KG1 (cell line): ENCODE data around the gene SLC27A4.
"Not testable (repeated sequence)": the region's sequence is repeated elsewhere in the genome, so short reads cannot be mapped to it uniquely, and the experiment has no call there.

Source experiments
- DNase-seq: peaks from one replicate; lab custom pipeline; 2025; lab: John Stamatoyannopoulos, UW

Gene SLC27A4

DNA sequence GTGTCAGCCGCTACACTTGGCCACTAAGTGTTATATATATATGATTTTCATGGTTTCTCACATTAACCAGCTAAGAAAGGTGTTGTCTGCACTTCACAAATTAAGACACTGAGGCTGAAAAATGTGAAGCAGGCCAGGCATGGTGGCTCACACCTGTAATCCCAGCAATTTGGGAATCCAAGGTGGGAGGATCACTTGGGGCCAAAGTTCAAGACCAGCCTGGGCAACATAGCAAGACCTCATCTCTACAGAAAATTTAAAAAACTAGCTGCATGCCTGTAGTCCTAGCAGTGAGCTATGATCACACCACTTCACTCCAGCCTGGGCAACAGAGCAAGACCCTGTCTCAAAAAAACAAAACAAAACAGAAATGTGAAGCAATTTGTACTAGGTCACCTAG lies 15.9 kb upstream of the SLC27A4 start:
- DNase-seq: no peak

DNA sequence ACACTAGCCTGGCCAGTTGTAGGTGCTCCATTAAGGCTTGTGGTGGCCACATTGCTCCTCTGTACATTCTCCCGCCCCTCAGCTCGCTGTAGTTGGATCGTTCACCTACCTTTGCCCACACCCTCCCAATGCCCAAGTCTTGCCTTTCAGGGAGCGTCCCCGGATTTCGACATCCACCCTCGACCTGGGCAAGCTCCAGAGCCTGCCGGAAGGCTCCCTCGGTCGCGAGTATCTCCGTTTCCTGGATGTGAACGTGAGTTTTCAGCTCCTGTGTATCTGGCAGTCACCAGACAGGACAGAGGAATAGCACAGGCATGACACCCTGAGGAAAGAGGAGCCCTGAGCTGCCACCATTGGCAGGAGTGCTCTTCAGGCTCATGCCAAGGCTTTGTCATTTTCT lies 14.7 kb upstream of the SLC27A4 start:
- no peak for DNase-seq

DNA sequence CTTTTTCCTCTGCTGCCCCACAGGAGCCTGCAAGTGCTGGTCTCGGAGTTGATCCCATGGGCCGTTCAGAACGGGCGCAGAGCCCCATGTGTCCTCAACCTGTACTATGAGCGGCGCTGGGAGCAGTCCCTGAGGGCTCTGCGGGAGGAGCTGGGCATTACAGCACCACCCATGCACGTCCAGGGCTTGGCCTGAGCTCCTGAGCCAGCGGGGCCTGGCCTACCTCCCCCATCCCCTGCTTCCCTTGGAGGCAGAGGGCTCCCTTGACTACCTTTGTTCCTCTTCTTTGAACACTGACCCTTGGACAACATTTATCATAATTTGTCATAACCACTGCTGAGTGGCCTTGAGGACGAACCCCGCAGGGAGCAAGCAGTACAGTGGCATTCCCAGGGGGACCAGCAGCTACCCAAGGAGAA lies 6.9 kb upstream of the SLC27A4 start:
- DNase-seq: no peak

DNA sequence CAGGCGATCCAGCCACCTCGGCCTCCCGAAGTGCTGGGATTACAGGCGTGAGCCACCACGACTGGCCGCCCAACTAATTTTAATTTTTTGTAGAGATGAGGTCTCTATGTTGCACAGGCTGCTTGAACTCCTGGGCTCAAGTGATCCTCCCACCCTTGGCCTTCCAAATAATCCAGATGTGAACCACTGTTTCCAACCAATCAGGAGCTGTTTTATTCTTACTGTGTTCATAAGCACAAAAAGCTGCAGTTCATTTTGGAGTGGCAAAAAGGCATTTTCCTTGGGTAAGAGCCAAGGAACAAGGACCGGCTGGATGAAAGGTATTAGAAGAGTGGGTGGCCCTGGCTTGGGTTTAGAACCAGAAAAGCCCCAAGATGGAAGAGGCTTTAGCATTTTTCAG lies 5.2 kb upstream of the SLC27A4 start:
- no peak for DNase-seq

DNA sequence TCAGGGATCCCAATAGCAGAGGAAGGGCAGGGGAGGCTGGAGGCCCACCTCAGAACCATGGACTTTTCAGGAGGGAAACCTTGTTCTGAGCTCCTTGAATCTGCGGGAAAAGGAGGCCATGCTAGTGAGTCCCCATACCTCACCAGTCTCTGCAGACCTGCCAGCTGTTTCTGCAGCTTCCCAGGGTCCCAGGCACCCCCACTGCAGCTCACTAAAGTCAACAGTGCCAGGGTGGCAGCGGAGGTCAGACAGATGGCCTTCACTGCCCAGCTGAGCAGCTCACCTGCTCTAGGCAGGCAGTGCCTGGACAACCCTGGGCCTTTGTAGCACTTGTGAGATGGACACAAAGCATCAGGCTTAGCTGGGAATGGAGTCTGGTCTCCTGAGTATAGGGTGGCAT lies 4.4 kb upstream of the SLC27A4 start:
- no peak for DNase-seq

DNA sequence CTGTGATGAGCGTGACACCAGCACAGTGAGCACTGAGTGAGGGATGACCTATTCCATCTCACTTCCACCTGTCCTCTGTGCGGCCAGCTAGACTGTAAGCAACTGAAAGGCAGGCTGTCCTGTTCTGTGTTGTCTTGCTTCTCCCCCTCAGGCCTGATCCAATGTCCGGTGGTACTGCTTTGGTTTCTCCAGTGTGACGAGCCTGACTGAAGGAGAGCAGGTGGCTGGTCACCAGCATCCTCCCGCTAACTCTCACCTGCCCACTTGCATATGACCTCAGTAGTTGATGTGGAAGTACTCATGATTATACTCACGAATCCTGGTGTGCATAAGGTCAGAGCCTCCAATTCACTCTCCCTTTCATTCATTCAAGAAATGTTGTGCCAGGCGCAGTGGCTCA lies 2.4 kb upstream of the SLC27A4 start:
- DNase-seq: no peak

DNA sequence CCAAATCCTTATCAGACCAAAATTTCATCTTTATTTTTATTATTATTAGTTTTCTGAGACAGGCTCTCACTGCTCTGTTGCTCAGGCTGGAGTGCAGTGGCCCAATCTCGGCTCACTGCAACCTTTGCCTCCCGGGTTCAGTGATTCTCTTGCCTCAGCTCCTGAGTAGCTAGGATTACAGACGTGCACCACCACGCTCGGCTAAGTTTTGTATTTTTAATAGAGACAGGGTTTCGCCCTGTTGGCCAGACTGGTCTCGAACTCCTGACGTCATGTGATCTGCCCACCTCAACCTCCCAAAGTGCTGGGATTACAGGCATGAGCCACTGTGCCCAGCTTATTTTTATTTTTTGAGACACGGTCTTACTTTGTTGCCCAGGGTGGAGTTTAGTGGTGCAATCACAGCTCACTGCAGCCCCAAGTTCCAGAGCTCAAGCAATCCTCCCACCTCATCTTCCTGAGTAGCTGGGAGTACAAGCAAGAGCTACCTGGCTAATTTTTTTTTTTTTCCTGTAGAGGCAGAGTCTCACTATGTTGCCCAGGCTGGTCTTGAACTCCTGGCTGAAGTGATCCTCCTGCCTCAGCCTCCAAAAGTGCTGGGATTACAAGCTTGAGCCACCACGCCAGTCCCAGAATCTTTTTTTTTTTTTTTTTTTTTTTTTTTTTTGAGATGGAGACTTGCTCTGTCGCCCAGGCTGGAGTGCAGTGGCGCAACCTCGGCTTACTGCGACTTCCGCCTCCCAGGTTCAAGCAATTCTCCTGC lies 1.3 kb upstream of the SLC27A4 start:
- DNase-seq: not testable (repeated sequence)

DNA sequence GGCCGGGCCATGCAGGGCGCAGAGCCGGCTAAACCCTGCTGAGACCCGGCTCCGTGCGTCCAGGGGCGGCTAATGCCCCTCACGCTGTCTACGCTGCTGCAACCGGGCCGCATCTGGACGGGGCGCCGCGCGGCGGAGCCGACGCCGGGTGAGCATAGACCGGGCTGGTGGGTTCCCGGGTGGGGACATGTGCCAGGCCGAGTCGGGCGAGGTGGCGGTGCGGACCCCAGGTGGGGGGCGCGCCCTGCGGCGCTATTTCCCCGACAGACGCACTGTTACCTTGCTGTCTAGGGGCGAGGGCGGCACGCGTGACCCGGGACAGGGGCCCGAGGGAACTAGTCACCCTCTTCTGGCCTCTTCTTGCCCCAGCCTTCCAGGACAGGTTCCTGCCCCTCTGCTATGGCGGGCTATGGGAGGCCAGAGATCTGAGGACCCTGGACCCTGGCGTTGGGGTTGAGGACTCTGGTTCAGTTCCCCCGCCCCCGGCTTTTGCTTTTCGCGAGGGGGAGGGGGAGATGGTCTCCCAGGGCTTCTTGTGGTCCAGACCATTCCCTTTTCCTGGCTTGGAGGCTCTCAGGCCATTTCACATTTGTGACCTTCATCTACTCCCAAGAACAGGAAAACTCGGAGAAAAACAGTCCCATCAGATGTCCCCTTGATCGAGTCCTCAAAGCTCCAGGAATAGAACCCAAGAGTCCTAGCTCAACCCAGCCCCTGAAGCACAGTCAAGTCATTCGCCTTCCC lies 536 bp downstream of the SLC27A4 start:
- DNase-seq: no peak

DNA sequence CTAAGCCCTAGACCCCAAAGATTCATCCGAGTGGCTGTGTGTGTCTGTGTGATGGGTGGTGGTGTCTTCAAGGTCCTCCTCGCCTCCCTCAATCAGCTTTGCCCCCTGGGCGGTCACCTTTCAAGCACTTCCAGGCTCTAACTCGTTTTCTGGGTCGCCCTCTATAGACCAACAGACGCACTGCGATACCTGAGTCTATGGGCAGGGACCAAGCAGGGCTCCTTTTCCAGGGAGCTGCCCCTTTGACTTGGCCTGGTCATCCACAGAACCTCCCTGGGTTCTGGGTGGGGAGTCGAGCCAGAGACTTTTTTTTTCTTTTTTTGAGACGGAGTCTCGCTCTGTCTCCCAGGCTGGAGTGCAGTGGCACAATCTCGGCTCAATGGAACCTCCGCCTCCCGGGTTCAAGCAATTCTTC lies 1.1 kb downstream of the SLC27A4 start:
- peak; percentile 37 for DNase-seq

DNA sequence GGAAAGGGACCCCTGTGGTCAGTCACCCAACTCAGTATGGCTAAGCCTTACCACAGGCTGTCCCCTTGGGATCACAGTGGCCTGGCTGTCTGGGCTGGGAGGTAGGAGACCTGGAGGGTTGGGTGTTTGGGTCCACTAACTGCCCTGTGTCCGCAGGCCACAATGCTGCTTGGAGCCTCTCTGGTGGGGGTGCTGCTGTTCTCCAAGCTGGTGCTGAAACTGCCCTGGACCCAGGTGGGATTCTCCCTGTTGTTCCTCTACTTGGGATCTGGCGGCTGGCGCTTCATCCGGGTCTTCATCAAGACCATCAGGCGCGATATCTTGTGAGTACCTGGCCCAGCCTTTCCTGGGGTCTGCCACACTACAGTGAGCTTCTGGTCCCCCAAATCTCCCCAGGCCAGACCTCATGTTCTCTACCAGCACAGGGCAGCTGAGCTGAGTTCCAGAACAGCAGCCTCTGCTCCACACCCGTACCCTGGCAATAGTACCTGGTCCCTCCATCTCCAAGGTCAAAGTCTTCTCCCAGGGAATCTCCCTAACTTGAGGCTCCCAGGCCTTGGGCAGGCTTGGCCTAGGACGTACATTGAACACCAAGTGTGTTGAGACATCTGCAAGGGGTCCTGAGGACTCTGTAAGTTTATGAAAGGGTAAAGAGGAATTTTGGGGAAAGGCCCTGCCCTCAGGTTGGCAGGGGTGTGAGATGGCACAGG lies 2.8 kb downstream of the SLC27A4 start:
- no peak for DNase-seq

DNA sequence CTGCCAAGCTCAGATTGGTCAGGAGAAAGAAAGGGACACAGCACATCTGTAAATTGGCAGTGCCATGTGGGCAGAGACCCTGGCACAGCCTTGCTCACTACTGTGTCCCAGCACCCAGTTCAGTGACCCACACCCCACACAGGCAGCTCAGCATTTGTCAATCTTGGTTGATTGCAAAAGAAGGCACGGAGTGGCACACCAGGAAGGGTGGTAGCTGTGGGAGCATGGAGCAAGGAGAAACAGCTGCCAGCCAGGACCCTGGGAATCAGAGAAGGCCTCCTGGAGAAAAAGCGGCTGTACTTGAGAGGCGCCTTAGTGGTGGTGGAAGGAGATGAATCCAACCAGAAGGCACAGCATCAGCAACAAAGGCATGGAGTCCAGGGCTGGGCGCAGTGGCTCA lies 3.5 kb downstream of the SLC27A4 start:
- DNase-seq: no peak

DNA sequence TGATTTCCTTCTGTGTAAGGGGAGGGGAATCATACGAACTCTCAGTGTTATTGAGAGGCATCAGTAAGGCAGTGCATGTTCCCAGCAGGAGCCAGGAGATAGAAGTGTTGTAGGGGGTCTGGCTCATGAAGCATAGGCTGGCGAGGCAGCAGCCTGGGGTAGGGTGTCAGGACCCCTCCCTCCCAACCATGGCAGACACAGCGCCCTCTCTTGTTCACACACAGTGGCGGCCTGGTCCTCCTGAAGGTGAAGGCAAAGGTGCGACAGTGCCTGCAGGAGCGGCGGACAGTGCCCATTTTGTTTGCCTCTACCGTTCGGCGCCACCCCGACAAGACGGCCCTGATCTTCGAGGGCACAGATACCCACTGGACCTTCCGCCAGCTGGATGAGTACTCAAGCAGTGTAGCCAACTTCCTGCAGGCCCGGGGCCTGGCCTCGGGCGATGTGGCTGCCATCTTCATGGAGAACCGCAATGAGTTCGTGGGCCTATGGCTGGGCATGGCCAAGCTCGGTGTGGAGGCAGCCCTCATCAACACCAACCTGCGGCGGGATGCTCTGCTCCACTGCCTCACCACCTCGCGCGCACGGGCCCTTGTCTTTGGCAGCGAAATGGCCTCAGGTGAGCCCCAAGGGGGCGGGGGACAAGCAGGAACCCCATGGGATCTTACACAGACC lies 4.7 kb downstream of the SLC27A4 start:
- DNase-seq: no peak

DNA sequence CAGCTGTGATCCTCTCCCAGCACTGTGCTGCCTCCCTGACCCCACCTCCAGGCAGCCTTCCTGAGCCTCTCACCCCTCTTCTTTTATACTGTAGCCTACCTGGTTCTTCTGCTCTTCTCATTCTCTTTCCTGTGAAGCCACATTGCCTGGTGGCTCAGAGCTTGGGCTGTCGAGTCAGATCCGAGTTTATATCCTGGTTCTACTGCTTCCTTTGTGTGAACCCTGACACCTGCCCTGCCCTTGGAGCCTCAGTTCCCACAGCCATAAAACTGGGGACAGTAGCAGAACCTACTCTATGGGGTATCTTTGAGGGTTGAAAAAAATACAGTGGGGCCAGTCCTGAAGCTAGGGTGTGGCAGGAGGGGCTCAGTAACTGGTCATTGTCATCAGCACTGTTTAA lies 8.8 kb downstream of the SLC27A4 start:
- DNase-seq: no peak

DNA sequence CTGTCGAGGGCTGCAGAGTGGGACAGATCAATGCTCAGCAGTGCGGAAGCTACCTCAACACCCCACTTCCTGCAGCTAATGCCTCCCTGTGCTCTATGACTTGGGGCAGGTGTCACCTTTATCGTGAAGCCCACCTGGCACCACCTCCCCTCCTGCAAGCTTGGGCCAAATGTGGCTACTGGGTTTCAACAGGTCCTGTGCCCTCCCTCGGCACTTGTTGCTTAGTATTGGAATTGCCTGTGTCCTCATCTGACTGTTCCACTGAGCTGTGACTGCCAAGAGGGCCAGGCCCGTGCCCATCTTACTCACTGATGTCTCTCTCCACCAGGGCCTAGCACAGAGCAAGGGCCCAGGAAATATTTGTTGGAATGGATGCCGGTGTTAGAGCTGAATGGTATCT lies 9.4 kb downstream of the SLC27A4 start:
- DNase-seq: no peak

DNA sequence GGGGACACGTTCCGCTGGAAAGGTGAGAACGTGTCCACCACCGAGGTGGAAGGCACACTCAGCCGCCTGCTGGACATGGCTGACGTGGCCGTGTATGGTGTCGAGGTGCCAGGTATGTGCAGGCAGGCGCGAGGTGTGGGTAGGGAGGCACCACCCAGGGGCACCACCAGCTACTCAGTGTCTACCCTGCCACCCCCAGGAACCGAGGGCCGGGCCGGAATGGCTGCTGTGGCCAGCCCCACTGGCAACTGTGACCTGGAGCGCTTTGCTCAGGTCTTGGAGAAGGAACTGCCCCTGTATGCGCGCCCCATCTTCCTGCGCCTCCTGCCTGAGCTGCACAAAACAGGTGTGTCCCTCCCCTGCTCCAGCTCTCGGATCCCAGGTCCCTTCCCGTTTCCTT lies 15.1 kb downstream of the SLC27A4 start:
- no peak for DNase-seq

DNA sequence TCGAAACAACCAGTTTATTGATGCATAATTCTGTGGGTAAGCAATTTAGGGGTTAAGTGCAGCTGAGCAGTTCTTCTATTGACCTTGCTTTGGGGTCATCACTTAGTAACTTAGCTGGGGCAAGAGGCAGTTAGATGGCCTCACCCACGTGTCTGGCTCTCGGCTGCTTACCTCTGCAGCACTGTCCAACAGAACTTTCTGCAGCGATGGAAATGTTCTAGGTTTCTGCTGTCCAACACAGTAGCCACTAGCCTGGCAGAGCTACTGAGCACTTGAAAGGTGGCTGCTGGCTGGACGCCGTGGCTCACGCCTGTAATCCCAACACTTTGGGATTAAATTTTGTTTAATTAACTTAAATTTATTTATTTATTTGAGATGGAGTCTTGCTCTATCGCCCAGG lies 17.8 kb downstream of the SLC27A4 start:
- no peak for DNase-seq

DNA sequence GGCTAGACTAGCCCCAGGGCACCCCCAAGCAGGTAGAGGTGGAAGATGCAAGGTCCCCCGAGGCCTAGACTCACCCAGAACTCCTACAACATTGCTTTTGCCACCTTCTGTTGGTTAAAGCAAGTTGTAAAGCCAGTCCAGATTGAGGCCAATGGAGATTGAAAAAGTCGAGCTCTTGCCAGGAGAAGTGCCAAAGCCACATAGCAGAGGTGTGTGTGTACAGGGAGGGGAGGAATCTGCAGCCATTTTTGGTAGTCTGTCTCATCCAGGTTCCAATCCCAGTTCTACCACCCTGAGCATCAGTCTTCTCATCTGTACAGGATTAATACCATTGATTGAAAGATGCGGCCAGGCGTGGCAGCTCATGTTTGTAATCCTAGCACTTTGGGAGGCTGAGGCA lies 18.5 kb downstream of the SLC27A4 start:
- no peak for DNase-seq

DNA sequence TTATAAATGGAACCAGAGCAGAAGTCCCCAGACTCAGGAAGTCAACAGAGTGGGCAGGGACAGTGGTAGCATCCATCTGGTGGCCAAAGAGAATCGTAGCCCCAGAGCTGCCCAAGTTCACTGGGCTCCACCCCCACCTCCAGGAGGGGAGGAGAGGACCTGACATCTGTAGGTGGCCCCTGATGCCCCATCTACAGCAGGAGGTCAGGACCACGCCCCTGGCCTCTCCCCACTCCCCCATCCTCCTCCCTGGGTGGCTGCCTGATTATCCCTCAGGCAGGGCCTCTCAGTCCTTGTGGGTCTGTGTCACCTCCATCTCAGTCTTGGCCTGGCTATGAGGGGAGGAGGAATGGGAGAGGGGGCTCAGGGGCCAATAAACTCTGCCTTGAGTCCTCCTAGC lies 20.5 kb downstream of the SLC27A4 start:
- no peak for DNase-seq

DNA sequence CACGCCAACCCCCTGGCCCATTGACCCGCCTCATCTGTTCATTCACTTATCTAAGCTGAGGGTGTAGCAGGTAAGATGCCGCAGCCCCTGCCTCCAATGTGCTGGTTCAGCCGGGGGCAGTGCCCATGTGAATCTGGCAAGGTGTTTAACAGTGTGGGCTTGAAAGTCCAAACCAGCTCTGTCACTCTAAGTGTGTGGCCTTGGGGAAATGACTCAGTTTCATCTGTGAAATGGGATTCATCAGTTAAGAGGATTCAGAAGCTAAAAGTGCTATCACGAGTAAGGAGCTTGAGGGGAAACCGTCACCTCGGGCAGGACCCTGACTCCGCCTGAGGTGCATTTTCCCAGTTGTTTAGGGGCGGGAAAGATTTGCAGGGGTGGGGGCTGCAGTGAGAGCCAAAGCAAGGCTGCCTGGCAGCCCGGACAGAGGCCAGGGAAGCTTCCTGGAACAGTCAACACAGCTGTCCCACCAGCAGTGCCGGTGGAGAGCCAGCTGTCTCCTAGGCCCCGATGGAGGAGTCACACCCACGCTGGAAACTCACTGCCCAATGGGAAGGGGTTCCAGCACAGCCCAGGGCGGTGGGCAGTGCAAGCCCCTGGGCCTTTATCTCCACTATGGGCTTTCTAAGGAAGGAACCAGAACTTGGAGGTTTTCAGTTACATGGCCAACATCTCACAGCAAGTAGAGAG lies 21.1 kb downstream of the SLC27A4 start:
- DNase-seq: no peak

DNA sequence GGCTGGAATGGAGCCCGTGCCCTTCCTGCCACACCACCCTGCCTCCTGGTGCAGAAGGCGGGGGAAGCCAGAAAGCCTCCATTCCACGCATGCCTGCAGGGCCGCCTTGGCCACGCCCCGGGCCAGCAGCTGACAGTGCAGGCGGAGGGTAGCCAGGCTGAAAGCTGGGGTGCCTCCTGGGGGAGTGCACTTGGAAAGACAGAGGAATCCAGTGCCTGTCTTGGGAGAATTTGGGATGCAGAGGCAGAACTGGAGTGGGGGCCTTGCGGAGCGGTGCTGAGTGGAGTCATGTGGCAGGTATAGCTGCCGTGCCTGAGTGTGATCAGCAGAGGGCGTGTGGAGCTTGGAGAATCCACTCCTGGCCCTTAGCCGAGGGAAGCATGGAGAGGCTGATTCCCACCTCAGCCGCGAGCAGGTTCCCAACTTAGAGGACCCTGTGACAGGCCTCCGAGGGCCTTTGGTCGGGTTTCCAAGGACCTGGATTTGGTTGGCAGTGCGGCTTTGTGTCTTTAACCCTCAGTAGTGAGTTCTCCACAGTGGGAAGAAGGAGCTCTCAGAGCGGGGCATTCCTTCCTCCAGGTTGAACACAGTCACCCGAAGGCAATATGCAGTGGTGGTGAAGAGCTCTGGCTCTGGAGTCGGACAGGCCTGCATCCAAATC lies 21.8 kb downstream of the SLC27A4 start:
- DNase-seq: peak; percentile 29

DNA sequence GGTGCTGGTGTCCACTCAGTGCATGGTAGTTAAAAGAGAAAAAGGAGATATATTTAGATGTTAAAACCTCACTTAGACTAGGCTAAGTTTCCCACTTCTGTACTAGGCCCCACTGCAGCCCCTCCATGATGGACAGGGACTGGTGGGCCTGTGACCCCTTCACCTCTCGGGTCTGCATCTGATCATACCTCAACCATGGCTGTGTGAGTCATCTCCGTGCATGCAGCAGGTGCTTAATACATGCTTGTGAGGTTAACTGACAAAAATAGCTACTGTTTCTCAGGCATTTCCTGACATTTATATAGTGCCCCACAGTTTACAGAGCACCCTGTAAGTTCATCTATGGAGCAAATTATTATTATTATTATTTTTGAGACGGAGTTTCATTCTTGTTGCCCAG lies 22.4 kb downstream of the SLC27A4 start:
- no peak for DNase-seq
